NCI-H510A treated with DMSO at 0.1 percent for 48 hours (cell line): ENCODE measurements around the gene RERE.

Source experiments
- DNase-seq: peaks from one replicate; lab custom pipeline; 2025; lab: John Stamatoyannopoulos, UW

Gene RERE

DNA sequence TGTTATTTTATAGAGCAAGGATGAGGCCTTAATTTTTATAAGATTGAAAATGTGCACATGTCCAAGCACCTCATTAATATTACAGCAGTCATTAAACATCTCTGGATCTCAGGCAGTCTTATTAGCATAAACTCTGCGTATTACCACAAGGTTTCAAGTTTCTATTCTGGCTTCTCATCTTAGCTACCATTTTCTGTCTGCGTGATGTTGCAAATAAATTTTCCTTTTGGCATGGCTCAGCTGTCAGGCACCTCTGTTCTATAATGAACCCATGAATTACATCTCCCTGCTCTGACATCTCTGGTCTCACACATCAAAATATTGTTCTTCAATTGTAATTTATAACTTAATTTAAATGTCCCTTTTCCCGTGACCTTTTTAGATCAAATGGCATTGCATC, 343.1 kb downstream of the RERE start:
- no peak for DNase-seq

GRCh38 chr1:8473891-8474300, 343.5 kb downstream of the RERE start:
- DNase-seq: no peak

GRCh38 chr1:8473121-8473875, 344.1 kb downstream of the RERE start:
- DNase-seq: no peak

DNA sequence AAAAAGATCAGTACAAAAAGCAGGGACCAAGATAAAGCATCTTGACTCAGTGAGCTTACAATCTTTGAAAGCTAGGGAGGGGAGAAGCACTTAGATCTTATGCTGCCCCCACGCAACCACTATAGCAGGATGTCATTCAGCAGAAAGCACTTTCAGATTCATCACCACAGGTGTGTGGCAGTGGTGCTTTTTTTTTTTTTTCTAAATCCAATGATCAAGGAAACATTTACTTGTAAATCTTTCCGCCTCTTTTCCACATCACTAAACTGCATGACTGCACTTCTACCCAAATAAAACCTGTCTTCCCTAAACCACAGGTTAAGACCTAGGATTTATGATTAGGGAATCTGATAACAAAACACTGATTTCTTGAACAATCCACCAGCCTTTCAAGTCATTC, 344.8 kb downstream of the RERE start:
- DNase-seq: no peak

- DNase-seq: no peak
These were observed 346.0 kb downstream of the RERE start for GRCh38 chr1:8471451-8471850.

GRCh38 chr1:8468751-8469150, 348.7 kb downstream of the RERE start:
- no peak for DNase-seq

- no peak for DNase-seq
These were observed 350.1 kb downstream of the RERE start for GRCh38 chr1:8467308-8467707.

- DNase-seq: no peak
These were observed 351.7 kb downstream of the RERE start for GRCh38 chr1:8465692-8466091.

GRCh38 chr1:8465013-8465412, 352.4 kb downstream of the RERE start:
- DNase-seq: no peak

GRCh38 chr1:8464377-8464776, 353.1 kb downstream of the RERE start:
- no peak for DNase-seq

- DNase-seq: peak; percentile 97
These were observed 354.1 kb downstream of the RERE start for GRCh38 chr1:8463144-8463927.

- DNase-seq: peak; percentile 78
These were observed 355.0 kb downstream of the RERE start for GRCh38 chr1:8462371-8462892.

GRCh38 chr1:8461351-8462110, 355.9 kb downstream of the RERE start:
- DNase-seq: no peak

- DNase-seq: no peak
These were observed 356.7 kb downstream of the RERE start for GRCh38 chr1:8460784-8461183.

GRCh38 chr1:8460132-8460544, 357.3 kb downstream of the RERE start:
- no peak for DNase-seq

GRCh38 chr1:8458607-8459006, 358.8 kb downstream of the RERE start:
- DNase-seq: no peak

GRCh38 chr1:8457760-8458381, 359.6 kb downstream of the RERE start:
- DNase-seq: peak; percentile 52

- no peak for DNase-seq
These were observed 360.4 kb downstream of the RERE start for GRCh38 chr1:8456991-8457390.

DNA sequence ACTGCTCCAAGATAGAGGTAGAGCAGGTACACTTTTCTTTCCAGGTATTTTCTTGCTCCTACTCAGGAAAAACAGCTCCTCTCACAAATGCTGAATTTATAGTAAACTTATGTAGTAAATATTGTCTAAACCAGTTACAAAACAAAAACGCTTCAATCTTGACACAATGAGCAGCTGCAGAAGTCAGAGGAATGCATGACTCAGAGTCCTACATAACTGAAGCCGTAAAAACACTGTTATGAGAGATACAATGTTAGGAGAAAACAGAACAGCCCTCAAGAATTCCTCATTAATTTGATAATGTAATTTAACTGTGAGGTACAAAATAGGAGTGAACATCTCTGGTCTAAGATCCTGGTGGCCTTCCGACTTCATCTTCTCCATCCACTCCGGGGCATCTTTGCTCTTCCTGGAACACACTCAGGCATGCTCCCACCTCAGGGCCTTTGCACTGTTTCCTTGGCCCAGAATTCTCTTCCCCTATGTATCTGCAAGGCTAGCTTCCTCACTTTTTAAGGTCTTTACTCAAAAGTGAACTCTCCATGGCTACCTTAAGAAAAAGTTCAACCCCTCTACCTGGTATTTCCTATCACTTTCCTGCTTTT, 361.0 kb downstream of the RERE start:
- no peak for DNase-seq

DNA sequence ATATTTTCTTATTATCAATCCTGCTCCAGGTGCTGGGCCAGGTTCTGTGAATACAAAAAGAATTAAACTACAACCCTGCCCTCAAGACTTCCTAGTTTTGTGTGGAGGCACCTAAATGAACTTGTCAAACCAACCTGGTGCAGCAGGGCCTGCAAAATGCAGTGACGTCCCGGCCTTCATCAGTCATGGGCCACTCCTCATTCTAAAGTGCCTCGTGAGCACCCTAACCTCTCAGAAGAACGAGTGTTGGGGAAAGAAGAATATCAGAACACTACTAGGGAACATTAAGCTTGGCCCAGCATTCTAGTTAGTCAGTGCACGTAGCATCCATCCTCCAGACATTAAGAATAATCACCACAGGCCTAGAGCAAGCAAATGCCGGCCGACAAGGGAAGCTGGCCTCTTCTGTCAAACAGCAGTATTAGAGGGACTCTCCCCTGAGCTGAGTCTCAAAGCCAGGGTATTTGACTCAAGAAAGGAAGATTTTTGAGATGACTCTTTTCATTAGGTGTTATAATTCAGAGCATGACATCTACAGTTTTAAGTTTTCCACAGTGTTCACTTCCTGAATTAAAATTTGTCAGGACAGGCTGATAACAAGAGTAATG, 361.6 kb downstream of the RERE start:
- DNase-seq: no peak

- DNase-seq: no peak
These were observed 367.1 kb downstream of the RERE start for GRCh38 chr1:8450312-8450711.
